Adrenal gland (tissue), 12 donors: ENCODE results near the gene PADI6. TPM values are rescaled to one million over a fixed set of nuclear protein-coding genes. Genes with fewer than 3 reads are reported as not detected.
"Not testable (repeated sequence)": the region's sequence is repeated elsewhere in the genome, so short reads cannot be mapped to it uniquely, and the experiment has no call there.

Source experiments
- DNase-seq, 7 donors: peaks; one replicate each; pipeline ENCODE4 v3.0.0-alpha.2; 2019 to 2020
- H3K27ac ChIP-seq, 5 donors: fragments of 200-600 bp; sonication (generic) in 4 of 5; 1 replicate in 3 of 5; 2 replicates in 2 of 5; pipeline versions ENCODE4 v1.5.1 to v1.8.0; 2016 to 2020; ENCODE audit warnings: mild to moderate bottlenecking in 1 of 5
- H3K27me3 ChIP-seq: fragments of 200-600 bp; 2 replicates; pipeline ENCODE4 v1.8.0; 2021
- H3K36me3 ChIP-seq, 2 donors: fragments of 200-600 bp; replicated peaks in 1 of 2; 1 replicate in 1 of 2; 2 replicates in 1 of 2; pipeline versions ENCODE4 v1.5.1 to v1.8.0; 2018 to 2022
- H3K4me1 ChIP-seq, 2 donors: fragments of 200-600 bp; replicated peaks in 1 of 2; 1 replicate in 1 of 2; 2 replicates in 1 of 2; pipeline versions ENCODE4 v1.5.1 to v1.8.0; 2018 to 2021
- H3K4me3 ChIP-seq, 4 donors: fragments of 200-600 bp; sonication (generic) in 3 of 4; one replicate each; pipeline ENCODE4 v1.5.1; 2016 to 2018
- H3K9me3 ChIP-seq, 3 donors: fragments of 200-600 bp; sonication (generic) in 1 of 3; replicated peaks in 1 of 3; 1 replicate in 2 of 3; 2 replicates in 1 of 3; pipeline versions ENCODE4 v1.5.1 to v1.8.0; 2016 to 2021
- POLR2A ChIP-seq, 2 donors: fragments of 450-650 bp; IDR thresholded peaks; one replicate each; pipeline ENCODE4 v1.6.1; 2017; ENCODE audit warnings: antibody characterized with exemption in 2 of 2, mild to moderate bottlenecking in 2 of 2, moderate library complexity in 1 of 2
- WGBS, 4 donors: extraction: QIAGEN DNeasy Blood & Tissue Kit in 2 of 4; methylation state at CpG; one replicate each; pipeline versions ENCODE4 v1.1.5 to v1.1.7; 2013 to 2017; 5-methylcytosine and 5-hydroxymethylcytosine counted together
- intact Hi-C, 2 donors: fragments of 100-400 bp; cut with DNase I; formaldehyde crosslinking; loops; one replicate each; pipeline versions ENCODE4 v1.14.1 to v1.15.0; 2022 to 2023
- polyA plus RNA-seq, 3 donors: library from polyadenylated mRNA; stranded (reverse); fragments of 200-250 nt in 2 of 3; fragments of 350-450 nt in 1 of 3; fragmentation: Illumina TruSeq in 1 of 3; extraction: RNeasy Lipid Tissue Mini Kit (QIAGEN cat#74804) in 1 of 3; gene quantifications; one replicate each; pipeline ENCODE4 v1.2.3, GENCODE V29; 2013 to 2014
- total RNA-seq, 9 donors: library from RNA; depleted of rRNA in 4 of 9; stranded (reverse); fragments of >200 nt in 4 of 9; fragments of 120-200 nt in 1 of 9; fragmentation: NEBNext Ultra II Directional in 1 of 9; extraction: Animal tissue kit (Norgen Biotek cat#: 25700) in 1 of 9; gene quantifications; one replicate each; pipeline versions ENCODE4 v1.1.0 to v1.2.4, GENCODE V29; 2013 to 2023
- TF ChIP-seq, protein P1 (sequence below), 6 experiments: fragments of 450-650 bp in 4 of 6; fragments of 200-600 bp in 2 of 6; sonication (generic) in 1 of 6; IDR thresholded peaks; 1 replicate in 5 of 6; 2 replicates in 1 of 6; pipeline versions ENCODE4 v1.5.1 to v1.8.0; 2016 to 2021; ENCODE audit warnings: antibody characterized with exemption in 6 of 6, mild to moderate bottlenecking in 2 of 6, moderate library complexity in 1 of 6
- donor health status: healthy with polysubstance abuse.
- donor health status: Bipolar disorder and iron deficiency.
- donor health status: DM: yes; HTN: yes; CAD: no.
- donor health status: DM: no; HTN: no; CAD: no.
- donor health status: DM: no; HTN: no; CAD: no.
- donor health status: DM: yes; HTN: yes; CAD: no.

Gene PADI6
- total and polyA plus RNA-seq, 12 donors: not detected

GRCh38 chr1:17340358-17340757 is 31.6 kb upstream of the PADI6 start:
- Histone ChIP-seq H3K36me3 (no peaks in the 10 kb centered on the region), H3K9me3 (no peaks in the 10 kb centered on the region), H3K27me3 (peaks cover 4% of the 10 kb centered on the region), H3K27ac (no peak overlapping the region), H3K4me1 (no peaks in the 10 kb centered on the region), H3K4me3 (no peak overlapping the region)
- DNase-seq: no peak
- intact Hi-C loops: no loop called here
- no peak for TF ChIP-seq POLR2A (IDR thresholded peaks at IDR 0.05)
- TF ChIP-seq, protein P1, sequence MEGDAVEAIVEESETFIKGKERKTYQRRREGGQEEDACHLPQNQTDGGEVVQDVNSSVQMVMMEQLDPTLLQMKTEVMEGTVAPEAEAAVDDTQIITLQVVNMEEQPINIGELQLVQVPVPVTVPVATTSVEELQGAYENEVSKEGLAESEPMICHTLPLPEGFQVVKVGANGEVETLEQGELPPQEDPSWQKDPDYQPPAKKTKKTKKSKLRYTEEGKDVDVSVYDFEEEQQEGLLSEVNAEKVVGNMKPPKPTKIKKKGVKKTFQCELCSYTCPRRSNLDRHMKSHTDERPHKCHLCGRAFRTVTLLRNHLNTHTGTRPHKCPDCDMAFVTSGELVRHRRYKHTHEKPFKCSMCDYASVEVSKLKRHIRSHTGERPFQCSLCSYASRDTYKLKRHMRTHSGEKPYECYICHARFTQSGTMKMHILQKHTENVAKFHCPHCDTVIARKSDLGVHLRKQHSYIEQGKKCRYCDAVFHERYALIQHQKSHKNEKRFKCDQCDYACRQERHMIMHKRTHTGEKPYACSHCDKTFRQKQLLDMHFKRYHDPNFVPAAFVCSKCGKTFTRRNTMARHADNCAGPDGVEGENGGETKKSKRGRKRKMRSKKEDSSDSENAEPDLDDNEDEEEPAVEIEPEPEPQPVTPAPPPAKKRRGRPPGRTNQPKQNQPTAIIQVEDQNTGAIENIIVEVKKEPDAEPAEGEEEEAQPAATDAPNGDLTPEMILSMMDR (IDR thresholded peaks at IDR 0.05): no peak
- WGBS, 4 donors: 72 to 82% (median 78%) methylated on average over 8 of the region's 8 CpGs

DNA sequence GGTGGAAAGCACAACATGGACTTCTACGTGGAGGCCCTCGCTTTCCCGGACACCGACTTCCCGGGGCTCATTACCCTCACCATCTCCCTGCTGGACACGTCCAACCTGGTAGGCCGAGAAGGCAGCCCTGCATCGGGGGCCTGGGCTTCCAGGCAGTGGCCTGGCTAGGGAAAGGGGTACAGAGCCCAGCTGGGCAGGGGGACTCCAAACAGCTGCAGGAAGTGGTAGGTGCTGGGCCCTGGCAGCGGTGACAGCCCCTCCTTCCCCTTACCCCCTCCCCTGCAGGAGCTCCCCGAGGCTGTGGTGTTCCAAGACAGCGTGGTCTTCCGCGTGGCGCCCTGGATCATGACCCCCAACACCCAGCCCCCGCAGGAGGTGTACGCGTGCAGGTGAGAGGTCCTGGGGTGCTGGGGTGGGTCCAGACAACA is 30.0 kb upstream of the PADI6 start:
- no peaks in the 10 kb centered on the region for H3K27me3 ChIP-seq
- TF ChIP-seq POLR2A (IDR thresholded peaks at IDR 0.05): no peak
- TF ChIP-seq, protein P1 (IDR thresholded peaks at IDR 0.05): no peak
- H3K9me3 ChIP-seq: no peaks in the 10 kb centered on the region
- DNase-seq: no peak
- 66 to 79% (median 74%) methylated on average over 1 to 17 of the region's 17 CpGs for WGBS, 4 donors
- no peak overlapping the region for H3K27ac ChIP-seq
- H3K36me3 ChIP-seq: no peaks in the 10 kb centered on the region
- H3K4me3 ChIP-seq: no peak overlapping the region
- no peaks in the 10 kb centered on the region for H3K4me1 ChIP-seq
- intact Hi-C loops: no loop called here

DNA sequence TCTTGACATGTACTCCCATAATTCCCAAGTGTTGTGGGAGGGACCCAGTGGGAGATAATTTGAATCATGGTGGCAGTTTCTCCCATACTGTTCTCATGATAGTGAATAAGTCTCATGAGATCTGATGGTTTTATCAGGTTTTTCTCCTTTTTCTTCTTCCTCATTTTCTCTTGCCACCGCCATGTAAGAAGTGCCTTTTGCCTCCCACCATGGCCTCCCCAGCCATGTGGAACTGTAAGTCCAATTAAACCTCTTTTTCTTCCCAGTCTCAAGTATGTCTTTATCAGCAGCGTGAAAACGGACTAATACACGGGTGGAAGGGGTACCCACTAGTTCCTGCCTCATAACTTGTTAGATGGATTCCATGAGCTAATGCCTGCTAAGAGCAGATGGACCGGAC is 26.5 kb upstream of the PADI6 start:
- H3K9me3 ChIP-seq, DNase-seq, intact Hi-C loops, H3K4me1 ChIP-seq, H3K27ac ChIP-seq, H3K4me3 ChIP-seq, H3K36me3 ChIP-seq, H3K27me3 ChIP-seq: not testable (repeated sequence)
- 91 to 95% (median 93%) methylated on average over 5 of the region's 5 CpGs for WGBS, 4 donors

GRCh38 chr1:17346046-17346789 is 25.8 kb upstream of the PADI6 start:
- WGBS, 4 donors: 79 to 89% (median 84%) methylated on average over 6 to 9 of the region's 9 CpGs
- Histone ChIP-seq H3K36me3 (no peaks in the 10 kb centered on the region), H3K4me1 (no peaks in the 10 kb centered on the region), H3K27me3 (no peaks in the 10 kb centered on the region), H3K9me3 (no peaks in the 10 kb centered on the region), H3K27ac (no peak overlapping the region), H3K4me3 (no peak overlapping the region)
- intact Hi-C loops: no loop called here
- no peak for TF ChIP-seq POLR2A (IDR thresholded peaks at IDR 0.05)
- TF ChIP-seq, protein P1 (IDR thresholded peaks at IDR 0.05): no peak
- no peak for DNase-seq
